Myocyte (in vitro differentiated cells): ENCODE results near the gene TCF12. TPM values are rescaled to one million over a fixed set of nuclear protein-coding genes. Genes with fewer than 3 reads are reported as not detected.
"Not testable (repeated sequence)": the region's sequence is repeated elsewhere in the genome, so short reads cannot be mapped to it uniquely, and the experiment has no call there.

Source experiments
- DNase-seq: peaks from one replicate; pipeline ENCODE4 v3.0.0-alpha.2; 2012; ENCODE audit warnings: low read depth
- total RNA-seq: library from RNA; depleted of rRNA; stranded (reverse); fragments of >200 nt; gene quantifications from 2 replicates; pipeline ENCODE4 v1.2.3, GENCODE V29; 2014

The TCF12 gene
- total RNA-seq, 1 donor from 2014 or later: 128 TPM

- no peak for DNase-seq
These were observed 26.0 kb downstream of the TCF12 start for GRCh38 chr15:56944485-56944884.

DNA sequence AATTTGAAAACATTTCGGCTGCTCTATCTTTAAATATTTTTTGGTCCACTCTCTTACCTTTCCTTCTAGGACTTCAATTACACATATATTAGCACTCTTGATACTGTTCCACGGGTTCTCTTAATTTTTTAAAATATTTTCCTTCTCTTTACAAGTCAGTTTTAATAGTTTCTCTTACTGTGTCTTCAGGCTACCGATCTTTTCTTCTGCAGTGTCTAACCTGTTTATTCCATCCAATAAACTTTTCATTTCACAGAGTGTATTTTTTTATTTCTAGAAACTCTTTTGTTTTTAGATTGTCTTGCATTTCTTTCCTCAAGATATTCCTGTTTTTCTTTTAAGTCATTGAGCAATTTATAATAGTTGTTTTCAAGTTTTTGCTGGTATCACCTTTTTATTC is 27.7 kb downstream of the TCF12 start:
- DNase-seq: no peak

GRCh38 chr15:56948000-56948763 is 29.7 kb downstream of the TCF12 start:
- no peak for DNase-seq

GRCh38 chr15:56948764-56949101 is 30.3 kb downstream of the TCF12 start:
- DNase-seq: peak; percentile 15

- DNase-seq: no peak
These were observed 32.5 kb downstream of the TCF12 start for GRCh38 chr15:56950979-56951378.

- no peak for DNase-seq
These were observed 35.3 kb downstream of the TCF12 start for GRCh38 chr15:56953790-56954189.

DNA sequence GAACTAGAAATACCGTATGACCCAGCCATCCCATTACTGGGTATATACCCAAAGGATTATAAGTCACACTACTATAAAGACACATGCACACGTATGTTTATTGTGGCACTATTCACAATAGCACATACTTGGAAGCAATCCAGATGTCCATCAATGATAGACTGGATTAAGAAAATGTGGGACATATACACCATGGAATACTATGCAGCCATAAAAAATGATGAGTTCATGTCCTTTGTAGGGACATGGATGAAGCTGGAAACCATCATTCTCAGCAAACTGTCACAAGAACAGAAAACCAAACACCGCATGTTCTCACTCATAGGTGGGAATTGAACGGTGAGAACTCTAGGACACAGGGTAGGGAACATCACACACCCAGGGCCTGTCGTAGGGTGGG is 36.6 kb downstream of the TCF12 start:
- DNase-seq: not testable (repeated sequence)

- DNase-seq: no peak
These were observed 38.1 kb downstream of the TCF12 start for GRCh38 chr15:56956538-56956937.

DNA sequence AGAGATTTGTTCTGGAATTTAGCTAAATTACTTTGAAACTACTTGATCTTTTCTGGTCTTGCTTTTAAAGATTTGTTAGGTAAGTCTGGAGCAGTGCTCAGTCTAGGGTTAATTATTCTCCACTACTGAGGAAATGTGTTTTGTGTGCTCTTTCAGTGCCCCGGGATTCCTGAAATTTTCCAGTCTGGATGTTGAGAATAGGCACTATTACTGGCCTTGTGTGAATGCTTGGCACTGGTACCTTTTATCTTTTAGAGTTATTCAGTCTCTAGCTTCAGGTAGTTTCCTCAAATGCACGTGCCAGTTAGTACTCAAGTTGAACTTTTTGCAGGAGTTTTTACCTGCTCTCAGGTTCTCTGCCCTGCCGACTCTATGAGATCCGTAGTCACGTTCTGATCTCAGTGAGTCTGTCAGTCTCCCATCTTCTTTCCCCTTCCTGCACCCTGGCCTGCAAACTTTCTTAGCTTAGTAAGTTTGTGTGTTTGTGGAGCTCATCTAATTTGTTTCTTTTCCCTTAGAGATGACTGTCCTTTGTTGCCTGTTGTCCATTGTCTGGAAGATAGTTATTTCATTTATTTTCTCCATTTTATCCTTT is 39.5 kb downstream of the TCF12 start:
- DNase-seq: no peak

DNA sequence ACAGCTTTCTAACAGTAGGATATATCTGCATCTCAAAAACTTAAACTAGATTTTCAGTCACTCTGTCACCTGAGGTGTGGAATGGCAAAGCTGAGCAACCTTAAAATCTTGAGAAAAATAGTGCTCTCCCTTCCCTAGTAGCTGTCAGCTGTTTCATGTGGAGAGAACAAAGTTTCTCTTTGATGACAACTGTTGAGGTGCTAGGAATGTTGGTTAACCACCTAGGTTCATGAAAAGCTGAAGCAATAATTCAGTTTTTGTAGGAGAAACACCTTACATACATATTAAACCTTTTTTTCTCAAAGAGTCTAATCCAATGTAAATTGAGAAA is 40.8 kb downstream of the TCF12 start:
- peak; percentile 34 for DNase-seq

GRCh38 chr15:56960116-56960515 is 41.7 kb downstream of the TCF12 start:
- DNase-seq: no peak

- DNase-seq: no peak
These were observed 44.7 kb downstream of the TCF12 start for GRCh38 chr15:56963126-56963525.

DNA sequence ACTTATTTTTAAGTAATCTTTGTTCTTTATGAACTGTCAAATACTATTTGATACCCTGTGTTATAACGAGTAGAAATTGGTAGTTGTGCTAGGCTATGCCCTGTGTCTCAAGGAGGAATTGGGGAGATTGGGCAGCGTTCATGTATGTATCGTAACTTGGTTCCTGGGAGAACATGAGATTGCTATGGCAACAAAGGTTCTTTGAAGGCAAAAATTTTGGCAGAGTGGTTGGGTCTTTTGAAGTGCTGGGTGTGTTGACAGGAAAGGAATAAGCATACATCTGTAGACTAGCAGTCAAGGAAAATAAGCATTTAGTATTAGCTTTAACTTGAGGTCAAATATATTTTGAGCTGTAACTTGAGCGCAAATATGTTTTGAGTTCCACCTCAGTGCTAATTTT is 45.3 kb downstream of the TCF12 start:
- no peak for DNase-seq

DNA sequence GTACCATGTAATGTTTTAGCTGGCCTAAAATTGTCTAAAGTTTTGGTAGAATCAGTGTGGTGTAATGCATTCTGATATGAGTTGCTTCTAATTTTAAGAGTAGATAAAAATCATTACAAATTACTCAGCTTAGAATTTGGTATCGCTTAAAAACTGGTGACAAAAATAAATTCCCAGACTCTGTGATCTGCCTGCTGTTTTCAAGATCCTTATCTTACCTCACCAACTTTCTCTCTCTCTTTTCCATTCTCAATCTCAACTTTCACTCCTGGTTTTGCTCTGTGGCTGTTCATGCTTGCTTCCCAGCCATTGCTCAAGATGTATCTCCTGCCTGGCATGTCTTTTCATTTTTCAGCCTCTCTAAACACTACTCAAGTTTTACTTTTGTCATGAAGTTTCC is 45.7 kb downstream of the TCF12 start:
- DNase-seq: no peak

DNA sequence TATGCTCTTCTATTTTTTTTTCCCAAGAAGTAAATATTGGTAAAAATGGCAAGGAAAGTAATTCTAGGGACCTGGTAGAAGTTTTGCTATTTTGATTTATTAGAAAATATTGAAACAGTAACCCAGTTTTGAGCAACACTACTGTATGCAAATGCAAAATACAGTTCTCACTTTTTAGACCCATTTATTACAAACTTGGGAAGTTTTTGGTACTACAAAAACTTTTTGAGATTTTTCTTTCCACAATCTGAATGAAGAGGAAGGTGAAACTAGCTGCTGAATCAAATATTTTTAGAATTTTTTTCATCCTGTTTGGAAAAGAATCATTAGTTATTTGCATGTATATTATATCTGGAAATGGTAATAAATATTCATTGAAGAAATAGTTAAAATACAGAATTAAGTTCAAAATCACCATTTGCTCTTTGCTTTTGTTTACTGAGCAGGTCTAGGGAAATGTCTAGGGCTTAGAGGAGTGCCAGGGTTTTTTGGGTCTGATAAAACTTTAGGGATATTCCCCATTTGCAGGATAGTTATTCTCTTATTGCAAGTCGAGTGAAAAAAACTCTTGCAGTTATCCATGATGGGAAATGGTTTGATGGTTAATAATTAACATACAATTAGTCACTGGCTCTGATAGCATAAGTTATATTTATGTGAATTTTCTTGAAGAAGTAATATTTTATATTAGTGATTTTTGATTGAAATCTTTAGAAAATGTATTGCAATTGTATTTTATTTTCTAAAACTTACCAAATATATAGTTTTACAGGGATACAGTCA is 47.0 kb downstream of the TCF12 start:
- no peak for DNase-seq

- no peak for DNase-seq
These were observed 48.9 kb downstream of the TCF12 start for GRCh38 chr15:56967336-56967735.

GRCh38 chr15:56968256-56968655 is 49.8 kb downstream of the TCF12 start:
- DNase-seq: no peak

GRCh38 chr15:56968821-56969220 is 50.4 kb downstream of the TCF12 start:
- no peak for DNase-seq

GRCh38 chr15:56969265-56969895 is 50.9 kb downstream of the TCF12 start:
- no peak for DNase-seq

DNA sequence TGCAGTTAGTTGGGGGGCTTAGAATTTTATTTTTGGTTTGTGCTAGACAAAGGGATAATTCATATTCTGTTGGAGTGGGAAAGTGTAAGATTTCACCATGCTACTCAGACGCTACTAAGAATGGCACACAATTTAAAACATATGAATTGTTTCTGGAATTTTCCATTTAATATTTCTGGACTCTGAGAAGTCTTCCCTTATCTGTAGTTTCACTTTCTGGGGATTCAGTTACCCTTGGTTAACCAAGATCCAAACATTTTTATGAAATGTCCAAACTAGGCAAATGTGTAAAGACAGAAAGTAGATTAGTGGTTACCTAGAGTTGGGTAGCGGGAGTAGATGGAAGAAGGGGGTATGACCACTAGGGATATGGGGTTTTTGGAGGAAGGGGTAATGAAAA is 53.1 kb downstream of the TCF12 start:
- no peak for DNase-seq

DNA sequence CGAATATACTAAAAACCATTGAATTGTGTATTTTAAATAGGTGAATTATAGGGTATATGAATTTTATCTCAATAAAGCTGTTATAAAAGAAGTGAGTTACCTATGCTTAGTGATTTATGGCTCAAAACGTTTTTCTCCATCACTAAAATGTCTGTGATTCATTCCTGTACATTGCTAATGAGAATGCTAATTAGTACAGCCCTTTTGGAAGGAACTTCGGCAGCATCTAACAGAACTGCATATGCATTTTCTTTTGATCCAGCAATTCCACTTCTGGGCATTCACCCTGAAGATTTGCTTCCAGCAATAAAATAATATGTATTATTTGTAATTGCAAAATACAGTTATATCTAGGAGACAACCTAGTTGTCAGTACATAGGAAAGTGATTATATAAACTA is 53.6 kb downstream of the TCF12 start:
- DNase-seq: no peak

DNA sequence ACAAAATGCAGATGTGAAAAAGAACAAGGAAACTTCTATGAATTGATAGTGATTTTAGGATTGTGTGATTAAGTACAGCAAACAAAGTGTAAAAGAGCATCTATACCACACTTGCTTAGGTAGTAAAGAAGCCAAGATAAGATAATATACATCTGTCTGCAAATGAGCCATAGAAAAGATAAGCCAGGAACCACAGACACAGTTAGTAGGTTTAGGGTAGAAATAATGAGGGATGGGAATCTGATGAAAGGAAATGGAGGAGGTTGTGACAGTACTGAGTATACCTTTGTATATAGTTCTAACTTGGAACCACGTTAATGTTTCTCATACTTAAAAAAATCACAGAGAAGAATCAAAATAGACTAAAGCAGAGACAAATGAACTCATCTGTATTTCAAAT is 54.0 kb downstream of the TCF12 start:
- DNase-seq: no peak
